ENCODE measurements around the gene PTPRU.
"Not testable (repeated sequence)": the region's sequence is repeated elsewhere in the genome, so short reads cannot be mapped to it uniquely, and the experiment has no call there.

PTPRU gene

DNA sequence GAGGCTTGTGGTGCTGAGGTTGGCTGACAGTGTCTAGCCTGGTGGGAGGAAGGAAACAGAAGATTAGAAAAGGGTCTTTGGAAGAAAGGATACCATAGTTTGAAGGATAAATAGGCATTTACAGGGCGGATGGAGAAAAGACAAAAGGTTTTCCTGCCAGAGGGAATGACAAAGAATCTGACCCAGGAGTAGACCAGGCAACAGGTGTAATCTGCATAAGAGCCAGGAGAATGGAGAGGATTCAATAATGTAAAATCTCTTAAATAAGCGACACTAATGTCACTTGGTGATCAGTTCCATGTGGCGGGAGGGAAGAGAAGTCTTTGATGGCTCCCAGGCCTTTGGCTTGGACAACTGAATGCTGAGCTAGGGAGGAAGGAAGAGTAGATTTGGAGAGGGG lies 15.0 kb upstream of the PTPRU start:
- no peak for TF ChIP-seq PPARA (CRISPR knock-in tag; IDR thresholded peaks at IDR 0.05; ENCODE audit: borderline replicate concordance)
- TF ChIP-seq, protein P1, sequence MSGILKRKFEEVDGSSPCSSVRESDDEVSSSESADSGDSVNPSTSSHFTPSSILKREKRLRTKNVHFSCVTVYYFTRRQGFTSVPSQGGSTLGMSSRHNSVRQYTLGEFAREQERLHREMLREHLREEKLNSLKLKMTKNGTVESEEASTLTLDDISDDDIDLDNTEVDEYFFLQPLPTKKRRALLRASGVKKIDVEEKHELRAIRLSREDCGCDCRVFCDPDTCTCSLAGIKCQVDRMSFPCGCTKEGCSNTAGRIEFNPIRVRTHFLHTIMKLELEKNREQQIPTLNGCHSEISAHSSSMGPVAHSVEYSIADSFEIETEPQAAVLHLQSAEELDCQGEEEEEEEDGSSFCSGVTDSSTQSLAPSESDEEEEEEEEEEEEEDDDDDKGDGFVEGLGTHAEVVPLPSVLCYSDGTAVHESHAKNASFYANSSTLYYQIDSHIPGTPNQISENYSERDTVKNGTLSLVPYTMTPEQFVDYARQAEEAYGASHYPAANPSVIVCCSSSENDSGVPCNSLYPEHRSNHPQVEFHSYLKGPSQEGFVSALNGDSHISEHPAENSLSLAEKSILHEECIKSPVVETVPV (CRISPR knock-in tag; IDR thresholded peaks at IDR 0.05), result no peak
- no peak for TF ChIP-seq ESRRG (CRISPR knock-in tag; IDR thresholded peaks at IDR 0.05)
- no peak for TF ChIP-seq SNAI2 (CRISPR knock-in tag; IDR thresholded peaks at IDR 0.05)
- no peak for TF ChIP-seq ZFP30 (CRISPR knock-in tag; IDR thresholded peaks at IDR 0.05)
- TF ChIP-seq ZFP3 (CRISPR knock-in tag; IDR thresholded peaks at IDR 0.05), result no peak
- no peak for TF ChIP-seq ISL1 (CRISPR knock-in tag; IDR thresholded peaks at IDR 0.05)

DNA sequence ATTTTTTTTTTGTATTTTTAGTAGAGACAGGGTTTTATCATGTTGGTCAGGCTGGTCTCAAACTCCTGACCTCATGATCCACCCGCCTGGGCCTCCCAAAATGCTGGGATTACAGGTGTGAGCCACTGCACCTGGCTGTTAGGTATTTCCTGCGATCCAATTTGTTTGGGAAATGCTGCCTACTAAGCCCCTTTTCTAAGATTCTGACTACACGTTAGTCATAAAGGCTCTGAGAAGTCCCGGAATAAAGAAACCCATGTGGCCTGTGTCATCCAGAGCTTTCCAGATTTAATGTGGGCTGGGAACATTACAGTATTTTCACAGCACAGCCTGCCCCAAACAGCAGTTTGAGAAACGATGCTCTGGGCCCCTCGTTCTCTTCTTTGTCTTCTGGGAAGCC lies 14.1 kb upstream of the PTPRU start:
- not testable (repeated sequence) for ATAC-seq

More for the DNA sequence above, 15.0 kb upstream of the PTPRU start:
- ATAC-seq, result no peak

DNA sequence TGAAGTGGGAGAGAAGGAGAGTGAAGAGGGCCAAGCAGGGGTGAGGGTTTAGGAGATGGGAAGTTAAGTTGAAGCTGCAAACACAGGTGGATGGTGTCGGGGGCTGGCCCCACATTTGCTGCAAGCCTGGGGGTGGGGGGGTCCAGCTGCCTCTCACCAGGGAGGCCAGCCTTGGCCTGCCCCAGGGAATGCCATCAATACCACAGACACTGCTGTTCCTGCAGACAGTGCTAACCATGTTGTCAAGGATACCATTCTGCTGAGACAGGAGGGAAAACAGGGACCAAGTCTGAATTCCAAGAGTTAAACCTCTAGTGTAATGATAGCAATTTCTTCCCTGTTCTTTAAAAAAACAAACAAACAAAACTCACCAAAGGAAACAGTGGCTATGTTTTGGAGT lies 13.6 kb upstream of the PTPRU start:
- no peak for TF ChIP-seq TCF4 (CRISPR knock-in tag; IDR thresholded peaks at IDR 0.05; ENCODE audit: borderline replicate concordance)
- TF ChIP-seq, protein P2, sequence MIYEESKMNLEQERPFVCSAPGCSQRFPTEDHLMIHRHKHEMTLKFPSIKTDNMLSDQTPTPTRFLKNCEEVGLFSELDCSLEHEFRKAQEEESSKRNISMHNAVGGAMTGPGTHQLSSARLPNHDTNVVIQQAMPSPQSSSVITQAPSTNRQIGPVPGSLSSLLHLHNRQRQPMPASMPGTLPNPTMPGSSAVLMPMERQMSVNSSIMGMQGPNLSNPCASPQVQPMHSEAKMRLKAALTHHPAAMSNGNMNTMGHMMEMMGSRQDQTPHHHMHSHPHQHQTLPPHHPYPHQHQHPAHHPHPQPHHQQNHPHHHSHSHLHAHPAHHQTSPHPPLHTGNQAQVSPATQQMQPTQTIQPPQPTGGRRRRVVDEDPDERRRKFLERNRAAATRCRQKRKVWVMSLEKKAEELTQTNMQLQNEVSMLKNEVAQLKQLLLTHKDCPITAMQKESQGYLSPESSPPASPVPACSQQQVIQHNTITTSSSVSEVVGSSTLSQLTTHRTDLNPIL (CRISPR knock-in tag; IDR thresholded peaks at IDR 0.05; ENCODE audit: low read depth), result no peak
- no peak for TF ChIP-seq ZFP3 (CRISPR knock-in tag; IDR thresholded peaks at IDR 0.05)
- no peak for TF ChIP-seq ARNTL (CRISPR knock-in tag; IDR thresholded peaks at IDR 0.05; ENCODE audit: borderline replicate concordance, low read depth)
- TF ChIP-seq ZFP30 (CRISPR knock-in tag; IDR thresholded peaks at IDR 0.05), result no peak
- TF ChIP-seq ZC3H10 (CRISPR knock-in tag; IDR thresholded peaks at IDR 0.05), result no peak
- TF ChIP-seq ISL1 (CRISPR knock-in tag; IDR thresholded peaks at IDR 0.05), result no peak
- TF ChIP-seq RARB (CRISPR knock-in tag; IDR thresholded peaks at IDR 0.05), result no peak
- TF ChIP-seq CSDC2 (CRISPR knock-in tag; IDR thresholded peaks at IDR 0.05), result no peak
- TF ChIP-seq GLIS3 (CRISPR knock-in tag; IDR thresholded peaks at IDR 0.05), result no peak
- no peak for TF ChIP-seq ZNF565 (CRISPR knock-in tag; conservative IDR thresholded peaks at IDR 0.05; ENCODE audit: low read depth)
- TF ChIP-seq ZNF70 (CRISPR knock-in tag; IDR thresholded peaks at IDR 0.05), result no peak
- TF ChIP-seq, protein P3, sequence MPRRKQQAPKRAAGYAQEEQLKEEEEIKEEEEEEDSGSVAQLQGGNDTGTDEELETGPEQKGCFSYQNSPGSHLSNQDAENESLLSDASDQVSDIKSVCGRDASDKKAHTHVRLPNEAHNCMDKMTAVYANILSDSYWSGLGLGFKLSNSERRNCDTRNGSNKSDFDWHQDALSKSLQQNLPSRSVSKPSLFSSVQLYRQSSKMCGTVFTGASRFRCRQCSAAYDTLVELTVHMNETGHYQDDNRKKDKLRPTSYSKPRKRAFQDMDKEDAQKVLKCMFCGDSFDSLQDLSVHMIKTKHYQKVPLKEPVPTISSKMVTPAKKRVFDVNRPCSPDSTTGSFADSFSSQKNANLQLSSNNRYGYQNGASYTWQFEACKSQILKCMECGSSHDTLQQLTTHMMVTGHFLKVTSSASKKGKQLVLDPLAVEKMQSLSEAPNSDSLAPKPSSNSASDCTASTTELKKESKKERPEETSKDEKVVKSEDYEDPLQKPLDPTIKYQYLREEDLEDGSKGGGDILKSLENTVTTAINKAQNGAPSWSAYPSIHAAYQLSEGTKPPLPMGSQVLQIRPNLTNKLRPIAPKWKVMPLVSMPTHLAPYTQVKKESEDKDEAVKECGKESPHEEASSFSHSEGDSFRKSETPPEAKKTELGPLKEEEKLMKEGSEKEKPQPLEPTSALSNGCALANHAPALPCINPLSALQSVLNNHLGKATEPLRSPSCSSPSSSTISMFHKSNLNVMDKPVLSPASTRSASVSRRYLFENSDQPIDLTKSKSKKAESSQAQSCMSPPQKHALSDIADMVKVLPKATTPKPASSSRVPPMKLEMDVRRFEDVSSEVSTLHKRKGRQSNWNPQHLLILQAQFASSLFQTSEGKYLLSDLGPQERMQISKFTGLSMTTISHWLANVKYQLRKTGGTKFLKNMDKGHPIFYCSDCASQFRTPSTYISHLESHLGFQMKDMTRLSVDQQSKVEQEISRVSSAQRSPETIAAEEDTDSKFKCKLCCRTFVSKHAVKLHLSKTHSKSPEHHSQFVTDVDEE (CRISPR knock-in tag; IDR thresholded peaks at IDR 0.05), result no peak
- no peak for TF ChIP-seq TOX (CRISPR knock-in tag; IDR thresholded peaks at IDR 0.05; ENCODE audit: borderline replicate concordance)

DNA sequence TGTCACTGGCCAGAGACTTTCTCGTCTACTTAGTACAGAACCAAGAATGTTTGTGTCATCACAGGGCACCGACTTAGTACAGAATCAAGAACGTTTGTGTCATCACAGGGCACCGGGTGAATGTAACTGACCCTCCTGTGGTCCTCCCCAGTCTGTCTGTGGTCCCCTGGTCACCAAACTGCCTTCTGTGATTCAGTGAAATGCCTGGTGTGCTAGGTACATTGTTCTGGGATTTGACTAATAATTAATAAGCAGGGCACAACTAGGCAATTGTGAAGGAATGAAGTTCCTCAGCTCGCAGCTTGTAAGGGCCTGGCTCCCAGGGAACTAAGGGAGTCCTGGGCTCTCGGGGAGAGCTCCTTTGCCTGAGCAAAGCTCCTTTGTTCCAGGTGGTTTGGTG lies 12.8 kb upstream of the PTPRU start:
- no peak for ATAC-seq
- no peak for TF ChIP-seq GLIS3 (CRISPR knock-in tag; IDR thresholded peaks at IDR 0.05)
- TF ChIP-seq, protein P3 (CRISPR knock-in tag; IDR thresholded peaks at IDR 0.05), result no peak
- TF ChIP-seq, protein P4, sequence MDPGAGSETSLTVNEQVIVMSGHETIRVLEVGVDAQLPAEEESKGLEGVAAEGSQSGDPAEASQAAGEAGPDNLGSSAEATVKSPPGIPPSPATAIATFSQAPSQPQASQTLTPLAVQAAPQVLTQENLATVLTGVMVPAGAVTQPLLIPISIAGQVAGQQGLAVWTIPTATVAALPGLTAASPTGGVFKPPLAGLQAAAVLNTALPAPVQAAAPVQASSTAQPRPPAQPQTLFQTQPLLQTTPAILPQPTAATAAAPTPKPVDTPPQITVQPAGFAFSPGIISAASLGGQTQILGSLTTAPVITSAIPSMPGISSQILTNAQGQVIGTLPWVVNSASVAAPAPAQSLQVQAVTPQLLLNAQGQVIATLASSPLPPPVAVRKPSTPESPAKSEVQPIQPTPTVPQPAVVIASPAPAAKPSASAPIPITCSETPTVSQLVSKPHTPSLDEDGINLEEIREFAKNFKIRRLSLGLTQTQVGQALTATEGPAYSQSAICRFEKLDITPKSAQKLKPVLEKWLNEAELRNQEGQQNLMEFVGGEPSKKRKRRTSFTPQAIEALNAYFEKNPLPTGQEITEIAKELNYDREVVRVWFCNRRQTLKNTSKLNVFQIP (CRISPR knock-in tag; IDR thresholded peaks at IDR 0.05; ENCODE audit: borderline replicate concordance, low read depth), result no peak
- TF ChIP-seq BACH2 (CRISPR knock-in tag; IDR thresholded peaks at IDR 0.05; ENCODE audit: borderline replicate concordance), result no peak
- TF ChIP-seq PPARA (CRISPR knock-in tag; IDR thresholded peaks at IDR 0.05; ENCODE audit: borderline replicate concordance), result no peak
- TF ChIP-seq ZC3H10 (CRISPR knock-in tag; IDR thresholded peaks at IDR 0.05), result no peak
- no peak for TF ChIP-seq SNAI2 (CRISPR knock-in tag; IDR thresholded peaks at IDR 0.05)
- no peak for TF ChIP-seq ESRRG (CRISPR knock-in tag; IDR thresholded peaks at IDR 0.05)
- TF ChIP-seq, protein P2 (CRISPR knock-in tag; IDR thresholded peaks at IDR 0.05; ENCODE audit: low read depth), result no peak
- TF ChIP-seq OSR1 (CRISPR knock-in tag; IDR thresholded peaks at IDR 0.05), result no peak
- no peak for TF ChIP-seq RARB (CRISPR knock-in tag; IDR thresholded peaks at IDR 0.05)
- no peak for TF ChIP-seq TCF4 (CRISPR knock-in tag; IDR thresholded peaks at IDR 0.05; ENCODE audit: borderline replicate concordance)
- TF ChIP-seq, protein P5, sequence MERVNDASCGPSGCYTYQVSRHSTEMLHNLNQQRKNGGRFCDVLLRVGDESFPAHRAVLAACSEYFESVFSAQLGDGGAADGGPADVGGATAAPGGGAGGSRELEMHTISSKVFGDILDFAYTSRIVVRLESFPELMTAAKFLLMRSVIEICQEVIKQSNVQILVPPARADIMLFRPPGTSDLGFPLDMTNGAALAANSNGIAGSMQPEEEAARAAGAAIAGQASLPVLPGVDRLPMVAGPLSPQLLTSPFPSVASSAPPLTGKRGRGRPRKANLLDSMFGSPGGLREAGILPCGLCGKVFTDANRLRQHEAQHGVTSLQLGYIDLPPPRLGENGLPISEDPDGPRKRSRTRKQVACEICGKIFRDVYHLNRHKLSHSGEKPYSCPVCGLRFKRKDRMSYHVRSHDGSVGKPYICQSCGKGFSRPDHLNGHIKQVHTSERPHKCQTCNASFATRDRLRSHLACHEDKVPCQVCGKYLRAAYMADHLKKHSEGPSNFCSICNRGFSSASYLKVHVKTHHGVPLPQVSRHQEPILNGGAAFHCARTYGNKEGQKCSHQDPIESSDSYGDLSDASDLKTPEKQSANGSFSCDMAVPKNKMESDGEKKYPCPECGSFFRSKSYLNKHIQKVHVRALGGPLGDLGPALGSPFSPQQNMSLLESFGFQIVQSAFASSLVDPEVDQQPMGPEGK (CRISPR knock-in tag; IDR thresholded peaks at IDR 0.05; ENCODE audit: borderline replicate concordance), result no peak
- TF ChIP-seq ZNF565 (CRISPR knock-in tag; conservative IDR thresholded peaks at IDR 0.05; ENCODE audit: low read depth), result no peak
- no peak for TF ChIP-seq ZFP3 (CRISPR knock-in tag; IDR thresholded peaks at IDR 0.05)
- no peak for TF ChIP-seq CSDC2 (CRISPR knock-in tag; IDR thresholded peaks at IDR 0.05)
- no peak for TF ChIP-seq TOX (CRISPR knock-in tag; IDR thresholded peaks at IDR 0.05; ENCODE audit: borderline replicate concordance)
- TF ChIP-seq ARNTL (CRISPR knock-in tag; IDR thresholded peaks at IDR 0.05; ENCODE audit: borderline replicate concordance, low read depth), result no peak

More for the DNA sequence above, 13.6 kb upstream of the PTPRU start:
- ATAC-seq, result no peak

Measured in SK-N-SH treated with all-trans-retinoic acid at 6 μM for 48 hours (cell line).